ENCODE data around the gene STAMBPL1.

The STAMBPL1 gene

DNA sequence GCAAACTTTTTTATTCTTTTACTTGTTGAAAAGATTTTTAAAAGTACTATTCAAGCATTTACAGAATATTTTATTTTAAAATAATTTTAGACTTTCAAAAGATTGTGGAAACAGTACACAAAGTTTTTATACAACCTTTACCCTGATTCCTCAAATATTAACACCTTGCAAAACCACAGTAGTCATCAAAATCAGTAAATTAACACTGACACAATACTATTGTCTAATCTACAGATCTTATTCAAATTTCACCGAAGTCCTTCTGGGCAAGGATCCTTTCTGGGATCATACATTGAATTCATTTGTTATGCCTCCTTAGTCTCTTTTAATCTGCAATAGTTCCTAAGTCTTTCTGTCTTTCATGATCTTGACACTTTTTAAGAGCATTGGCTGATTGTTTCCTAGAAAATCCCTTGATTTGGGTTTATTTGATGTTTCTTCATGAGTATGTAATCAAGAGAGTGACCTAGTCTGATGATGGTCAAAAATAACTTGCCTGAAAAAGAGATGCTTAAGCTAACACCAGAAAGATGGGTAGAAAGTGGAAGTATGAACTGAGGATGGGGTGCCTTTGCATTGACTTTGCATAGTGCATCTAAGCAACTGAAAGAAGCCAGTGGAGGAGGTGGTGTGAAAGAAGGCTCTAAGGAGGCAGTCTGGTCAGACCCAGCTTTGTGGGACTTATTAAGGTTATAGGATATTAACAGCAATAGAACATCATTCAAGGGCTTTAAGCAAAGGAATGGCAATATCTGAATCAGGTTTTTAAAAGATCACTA is 9.7 kb downstream of the STAMBPL1 start:
- no peak overlapping the region for H3K27ac ChIP-seq
- DNase-seq (ENCODE audit: low read depth, low spot score), result no peak

DNA sequence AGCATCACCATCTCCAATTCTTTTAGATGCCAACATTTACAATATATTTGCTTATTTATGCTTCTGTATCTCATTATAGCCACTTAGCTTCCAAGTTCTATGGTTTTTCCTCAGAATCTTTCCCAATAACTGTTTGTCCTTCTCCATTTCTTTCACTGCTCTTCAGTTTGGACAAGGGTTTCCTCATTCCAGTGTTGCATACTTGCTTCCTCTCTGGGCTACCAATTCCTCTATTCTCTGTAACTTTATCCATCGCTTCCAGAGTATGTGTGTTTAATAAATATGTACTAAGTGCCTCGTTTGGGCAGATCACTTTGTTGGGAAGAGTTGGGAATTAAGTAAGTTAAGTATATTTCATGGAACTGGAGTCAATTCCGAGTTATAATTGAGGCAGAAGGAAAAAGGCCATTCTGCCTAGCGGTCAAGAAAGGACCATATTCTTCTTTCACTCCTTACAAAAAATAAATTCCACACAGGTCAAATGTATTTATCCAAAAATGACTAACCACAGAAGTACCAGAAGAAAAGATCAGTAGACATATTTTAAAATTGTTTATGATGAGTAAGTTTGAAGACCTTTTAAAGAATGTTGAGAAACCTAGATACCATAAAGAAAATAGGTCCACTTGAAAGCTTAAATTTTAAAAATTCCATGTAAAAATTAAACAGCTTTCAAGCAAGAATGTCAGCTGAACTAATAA is 10.8 kb downstream of the STAMBPL1 start:
- no peak for DNase-seq (ENCODE audit: low read depth, low spot score)
- no peak overlapping the region for H3K27ac ChIP-seq

GRCh38 chr10:88892222-88892967 is 12.3 kb downstream of the STAMBPL1 start:
- DNase-seq (ENCODE audit: low read depth, low spot score), result no peak
- H3K27ac ChIP-seq, result no peak overlapping the region

DNA sequence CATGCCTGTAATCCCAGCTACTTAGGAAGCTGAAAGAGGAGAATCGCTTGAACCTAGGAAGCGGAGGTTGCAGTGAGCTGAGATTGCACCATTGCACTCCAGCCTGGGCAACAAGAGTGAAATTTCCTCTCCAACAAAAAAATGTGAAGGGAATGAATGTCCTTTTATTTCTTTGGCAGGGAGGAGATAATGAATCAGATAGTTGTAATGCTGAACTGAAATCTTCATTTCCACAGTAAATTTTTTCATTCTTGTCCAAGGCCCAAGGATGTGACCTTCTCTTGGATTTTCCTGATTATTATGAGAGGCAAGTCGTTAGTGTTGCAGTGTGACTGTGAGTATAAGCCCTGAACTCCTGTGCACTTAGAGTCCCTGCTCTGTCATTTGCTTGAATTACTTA is 13.6 kb downstream of the STAMBPL1 start:
- no peak for DNase-seq (ENCODE audit: low read depth, low spot score)
- no peak overlapping the region for H3K27ac ChIP-seq

DNA sequence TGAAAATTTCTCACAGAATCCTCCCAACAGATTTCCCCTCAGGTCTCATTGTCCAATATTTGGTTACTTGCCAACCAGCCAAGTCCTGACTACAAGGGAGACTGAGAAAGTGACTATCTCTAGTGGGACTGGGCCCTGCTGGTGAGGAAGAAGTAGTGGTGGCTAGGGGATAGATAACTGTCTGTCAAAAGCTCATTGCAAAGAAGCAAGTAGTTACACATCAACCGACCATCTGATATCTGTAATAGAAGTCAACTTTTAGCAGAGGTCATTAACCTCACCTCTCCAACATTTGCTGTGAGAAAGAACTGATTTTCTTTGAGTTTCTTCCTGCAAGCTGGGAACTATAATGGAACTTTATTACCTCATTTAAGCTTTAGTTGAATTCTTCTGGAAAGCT is 15.2 kb downstream of the STAMBPL1 start:
- no peak for DNase-seq (ENCODE audit: low read depth, low spot score)
- no peak overlapping the region for H3K27ac ChIP-seq

GRCh38 chr10:88896372-88896993 is 16.4 kb downstream of the STAMBPL1 start:
- no peak for DNase-seq (ENCODE audit: low read depth, low spot score)
- no peak overlapping the region for H3K27ac ChIP-seq

- no peak for DNase-seq (ENCODE audit: low read depth, low spot score)
- no peak overlapping the region for H3K27ac ChIP-seq
These were observed 17.2 kb downstream of the STAMBPL1 start for GRCh38 chr10:88896994-88897853.

- DNase-seq (ENCODE audit: low read depth, low spot score), result no peak
- no peak overlapping the region for H3K27ac ChIP-seq
These were observed 18.7 kb downstream of the STAMBPL1 start for GRCh38 chr10:88898727-88899126.

DNA sequence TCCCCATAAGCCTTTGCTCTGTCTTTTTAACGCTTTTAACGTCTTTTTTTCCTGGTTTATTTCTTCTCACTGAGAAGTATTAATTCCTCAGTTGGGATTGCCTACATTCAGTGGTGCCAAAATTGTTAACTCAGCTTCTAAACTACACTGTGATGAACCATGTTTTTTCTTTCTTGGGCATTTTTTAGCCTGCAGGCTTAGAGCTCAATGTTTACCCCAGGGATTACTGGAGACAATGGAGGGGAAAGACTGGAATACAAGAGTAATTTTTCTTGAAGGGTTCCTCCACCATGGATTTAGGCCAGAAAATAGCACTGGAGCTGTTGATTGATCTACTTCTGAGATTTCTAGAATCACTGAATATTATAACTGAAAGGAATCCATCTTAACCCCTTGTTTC is 19.8 kb downstream of the STAMBPL1 start:
- no peak overlapping the region for H3K27ac ChIP-seq
- DNase-seq (ENCODE audit: low read depth, low spot score), result no peak

- no peak for DNase-seq (ENCODE audit: low read depth, low spot score)
These were observed 21.4 kb downstream of the STAMBPL1 start for GRCh38 chr10:88901206-88901983.

GRCh38 chr10:88901984-88902789 is 22.1 kb downstream of the STAMBPL1 start:
- H3K27ac ChIP-seq, result no peak overlapping the region
- no peak for DNase-seq (ENCODE audit: low read depth, low spot score)

More at GRCh38 chr10:88901206-88901983, 21.4 kb downstream of the STAMBPL1 start:
- no peak overlapping the region for H3K27ac ChIP-seq

DNA sequence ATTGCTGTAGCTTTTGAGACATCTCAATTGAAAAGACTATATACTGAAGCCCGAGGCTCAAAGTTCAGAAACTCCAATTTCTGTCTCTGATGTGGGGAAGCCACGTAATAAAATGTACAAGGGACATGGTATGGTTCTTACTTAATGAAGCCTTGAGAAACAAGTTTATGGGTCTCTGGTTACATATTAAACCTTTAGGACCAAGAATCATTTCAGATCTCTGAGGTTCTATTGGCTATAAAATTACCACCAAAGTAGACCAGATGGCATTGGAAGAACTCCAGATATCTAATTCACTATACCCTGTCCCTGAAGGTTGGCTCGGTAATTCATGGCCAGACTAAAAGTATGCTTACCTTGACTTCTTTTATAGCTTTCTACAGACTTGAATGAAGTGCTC is 23.7 kb downstream of the STAMBPL1 start:
- no peak for DNase-seq (ENCODE audit: low read depth, low spot score)
- H3K27ac ChIP-seq, result no peak overlapping the region

- no peak overlapping the region for H3K27ac ChIP-seq
- DNase-seq (ENCODE audit: low read depth, low spot score), result no peak
These were observed 26.9 kb downstream of the STAMBPL1 start for GRCh38 chr10:88906921-88907320.

- DNase-seq (ENCODE audit: low read depth, low spot score), result no peak
- no peak overlapping the region for H3K27ac ChIP-seq
These were observed 28.1 kb downstream of the STAMBPL1 start for GRCh38 chr10:88908194-88908593.

- no peak overlapping the region for H3K27ac ChIP-seq
- DNase-seq (ENCODE audit: low read depth, low spot score), result no peak
These were observed 31.1 kb downstream of the STAMBPL1 start for GRCh38 chr10:88911116-88911515.

- H3K27ac ChIP-seq, result no peak overlapping the region
- no peak for DNase-seq (ENCODE audit: low read depth, low spot score)
These were observed 31.8 kb downstream of the STAMBPL1 start for GRCh38 chr10:88911851-88912250.

DNA sequence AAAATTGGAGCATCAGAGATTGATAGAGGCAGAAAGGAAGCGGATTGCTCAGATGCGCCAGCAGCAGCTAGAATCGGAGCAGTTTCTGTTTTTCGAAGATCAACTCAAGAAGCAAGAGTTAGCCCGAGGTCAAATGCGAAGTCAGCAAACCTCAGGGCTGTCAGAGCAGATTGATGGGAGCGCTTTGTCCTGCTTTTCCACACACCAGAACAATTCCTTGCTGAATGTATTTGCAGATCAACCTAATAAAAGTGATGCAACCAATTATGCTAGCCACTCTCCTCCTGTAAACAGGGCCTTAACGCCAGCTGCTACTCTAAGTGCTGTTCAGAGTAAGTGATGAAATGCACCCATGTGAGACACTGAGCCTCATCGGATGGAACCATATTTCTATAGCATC is 33.1 kb downstream of the STAMBPL1 start:
- no peak for DNase-seq (ENCODE audit: low read depth, low spot score)

GRCh38 chr10:88913788-88914187 is 33.7 kb downstream of the STAMBPL1 start:
- DNase-seq (ENCODE audit: low read depth, low spot score), result no peak
- H3K27ac ChIP-seq, result no peak overlapping the region

More for the DNA sequence above, 33.1 kb downstream of the STAMBPL1 start:
- no peak overlapping the region for H3K27ac ChIP-seq
